Progenitor cell of endocrine pancreas (in vitro differentiated cells): ENCODE data around the gene NACAD. TPM values are rescaled to one million over a fixed set of nuclear protein-coding genes. Genes with fewer than 3 reads are reported as not detected.

Source experiments
- DNase-seq: peaks from one replicate; pipeline ENCODE4 v3.0.0; 2021; ENCODE audit warnings: low spot score; ENCODE audit not compliant: unreplicated experiment
- H3K27ac Mint-ChIP-seq: 2 replicates; pipeline ENCODE4 v1.8.0; 2021; ENCODE audit warnings: mild to moderate bottlenecking, moderate library complexity, mixed read lengths
- H3K27me3 Mint-ChIP-seq: 2 replicates; pipeline ENCODE4 v1.8.0; 2021; ENCODE audit warnings: mixed read lengths
- H3K36me3 Mint-ChIP-seq: 2 replicates; pipeline ENCODE4 v1.8.0; 2022; ENCODE audit warnings: mixed read lengths; ENCODE audit not compliant: insufficient read depth
- H3K4me1 Mint-ChIP-seq: 2 replicates; pipeline ENCODE4 v1.8.0; 2021; ENCODE audit warnings: low read depth, mixed read lengths
- H3K4me3 Mint-ChIP-seq: 2 replicates; pipeline ENCODE4 v1.8.0; 2021; ENCODE audit warnings: low read depth, mild to moderate bottlenecking, moderate library complexity, mixed read lengths
- H3K9me3 Mint-ChIP-seq: 2 replicates; pipeline ENCODE4 v1.8.0; 2021; ENCODE audit warnings: low read depth, mixed read lengths
- CTCF ChIP-seq: fragments of 200-600 bp; sonication (generic); IDR thresholded peaks from one replicate; pipeline ENCODE4 v1.5.0; 2021; ENCODE audit warnings: antibody characterized with exemption, mild to moderate bottlenecking; ENCODE audit not compliant: unreplicated experiment
- total RNA-seq: library from RNA; stranded (reverse); gene quantifications from 2 replicates; pipeline ENCODE4 v1.2.1, GENCODE V29; 2021

Gene NACAD
- total RNA-seq, 1 donor from 2014 or later, result 11.7 TPM

- Mint-ChIP-seq H3K4me1 (no peaks in the 10 kb centered on the region), H3K27ac (no peak overlapping the region), H3K36me3 (no peaks in the 10 kb centered on the region), H3K9me3 (no peaks in the 10 kb centered on the region), H3K4me3 (no peak overlapping the region), H3K27me3 (peaks cover 4% of the 10 kb centered on the region)
- no peak for TF ChIP-seq CTCF
- DNase-seq, result no peak
These were observed 37.4 kb upstream of the NACAD start for GRCh38 chr7:45126201-45126600.

DNA sequence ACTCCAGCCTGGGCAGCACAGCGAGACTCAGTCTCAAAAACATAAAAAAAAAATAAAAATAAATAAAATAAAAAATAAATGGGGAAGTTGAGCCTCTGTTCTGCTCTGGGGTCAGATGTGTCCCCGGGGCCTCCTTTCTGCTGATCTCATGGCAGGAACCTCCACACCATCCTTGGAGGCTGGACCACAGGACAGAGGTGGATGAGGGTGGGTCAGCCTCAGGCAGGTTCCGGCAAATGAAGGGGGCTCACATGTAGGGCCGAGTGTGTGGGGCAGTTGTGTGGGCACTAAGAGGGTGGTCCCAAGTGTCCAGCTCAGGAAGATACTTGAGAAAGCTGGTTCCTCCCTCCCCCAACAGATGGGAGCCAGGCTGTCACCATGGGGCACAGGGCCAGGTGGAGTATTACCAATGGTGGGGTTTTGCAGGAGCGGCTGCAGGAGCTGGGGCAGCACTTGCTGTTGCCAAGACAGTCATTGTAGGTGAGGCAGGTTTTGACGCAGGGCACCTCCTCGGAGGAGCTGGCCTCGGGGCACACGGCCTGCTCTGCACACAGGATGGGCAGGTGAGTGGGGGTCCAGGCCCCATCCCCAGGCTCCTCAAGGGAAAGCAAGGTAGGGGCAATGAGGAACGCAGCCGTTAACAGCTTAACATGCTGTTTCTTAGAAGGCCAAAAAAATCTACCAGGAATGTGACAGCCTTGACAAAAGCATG, 36.6 kb upstream of the NACAD start:
- no peaks in the 10 kb centered on the region for H3K36me3 Mint-ChIP-seq
- peak overlapping the region; percentile 64 for H3K27ac Mint-ChIP-seq
- H3K4me1 Mint-ChIP-seq, result no peaks in the 10 kb centered on the region
- no peaks in the 10 kb centered on the region for H3K9me3 Mint-ChIP-seq
- no peak for TF ChIP-seq CTCF
- DNase-seq, result no peak
- no peak overlapping the region for H3K4me3 Mint-ChIP-seq
- H3K27me3 Mint-ChIP-seq, result peaks cover 3% of the 10 kb centered on the region

DNA sequence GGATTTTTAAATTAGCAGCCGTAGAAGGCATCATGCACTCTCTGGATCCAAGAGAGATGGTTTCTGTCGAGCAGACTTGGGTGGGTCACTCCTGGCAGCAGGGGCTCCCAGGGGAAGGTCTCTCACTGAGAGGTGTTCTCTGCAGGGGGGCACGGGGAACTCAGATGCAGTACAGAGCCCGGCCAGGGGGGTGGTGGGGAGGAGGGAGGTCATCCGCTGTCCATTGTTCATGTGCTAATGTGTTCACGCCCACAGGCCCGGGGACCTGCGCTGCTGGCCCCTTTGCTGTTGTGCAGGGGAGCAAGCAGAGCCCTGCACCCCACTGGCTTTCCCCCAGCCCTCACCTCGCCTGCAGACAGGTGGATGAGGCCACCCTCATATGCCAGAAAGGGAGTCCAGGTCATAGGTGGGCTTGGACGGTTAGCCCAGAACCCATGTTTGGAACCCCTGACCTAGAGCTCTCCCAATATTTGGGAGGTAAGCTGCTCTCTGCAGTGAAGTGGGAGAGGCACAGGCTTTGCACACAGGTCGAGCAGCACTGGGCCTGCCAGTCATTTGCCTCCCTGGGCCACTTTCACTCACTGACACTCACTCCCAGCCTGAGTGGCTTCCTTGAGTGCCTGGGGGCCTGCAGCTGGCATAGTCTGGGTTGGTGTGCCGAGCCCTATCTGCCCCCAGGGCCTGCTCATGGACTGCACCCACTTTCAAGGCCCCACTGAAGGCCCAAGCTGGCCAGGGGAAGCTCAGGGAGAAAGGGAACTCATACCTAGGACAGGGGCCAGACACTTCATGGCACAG, 35.3 kb upstream of the NACAD start:
- Mint-ChIP-seq H3K9me3 (no peaks in the 10 kb centered on the region), H3K4me1 (no peaks in the 10 kb centered on the region), H3K36me3 (no peaks in the 10 kb centered on the region), H3K27ac (no peak overlapping the region), H3K4me3 (no peak overlapping the region), H3K27me3 (no peaks in the 10 kb centered on the region)
- DNase-seq, result no peak
- TF ChIP-seq CTCF, result no peak

- Mint-ChIP-seq H3K36me3 (no peaks in the 10 kb centered on the region), H3K9me3 (no peaks in the 10 kb centered on the region), H3K4me3 (no peak overlapping the region), H3K27me3 (no peaks in the 10 kb centered on the region), H3K4me1 (no peaks in the 10 kb centered on the region), H3K27ac (no peak overlapping the region)
- no peak for TF ChIP-seq CTCF
- no peak for DNase-seq
These were observed 34.4 kb upstream of the NACAD start for GRCh38 chr7:45122975-45123860.

GRCh38 chr7:45119550-45119949, 30.8 kb upstream of the NACAD start:
- Mint-ChIP-seq H3K27ac (no peak overlapping the region), H3K9me3 (no peaks in the 10 kb centered on the region), H3K4me1 (no peaks in the 10 kb centered on the region), H3K36me3 (no peaks in the 10 kb centered on the region), H3K27me3 (peaks cover 29% of the 10 kb centered on the region), H3K4me3 (no peak overlapping the region)
- DNase-seq, result no peak
- TF ChIP-seq CTCF, result no peak
